ENCODE data around the gene RAB30.
A peak's percentile ranks its signal among the peaks of the same experiment; 100 is the strongest.
"Not testable (repeated sequence)": the region's sequence is repeated elsewhere in the genome, so short reads cannot be mapped to it uniquely, and the experiment has no call there.

RAB30 gene

GRCh38 chr11:82960779-82961143 is 110.9 kb downstream of the RAB30 start:
- H3K27me3 Mint-ChIP-seq = no peaks in the 10 kb centered on the region
- peak overlapping the region; percentile 76 for H3K4me3 Mint-ChIP-seq
- no peak for ATAC-seq (replicated peaks; ENCODE audit: extremely low read depth, poor library complexity, severe bottlenecking)
- peaks cover 13% of the 10 kb centered on the region for H3K36me3 Mint-ChIP-seq (ENCODE audit: insufficient read depth)
- H3K4me1 Mint-ChIP-seq = peaks cover 68% of the 10 kb centered on the region
- peaks cover 6% of the 10 kb centered on the region for H3K9me3 Mint-ChIP-seq
- peak overlapping the region; percentile 94 for H3K27ac Mint-ChIP-seq (ENCODE audit: low read depth)
- no peak for DNase-seq (ENCODE audit: low spot score in 2 of 2)

- ATAC-seq (replicated peaks; ENCODE audit: extremely low read depth, poor library complexity, severe bottlenecking) (peak; percentile 92), DNase-seq (ENCODE audit: low spot score in 2 of 2) (peak in 1 of 2 donors; percentile 57)
- H3K27ac Mint-ChIP-seq (ENCODE audit: low read depth) = peak overlapping the region; percentile 94
- peaks cover 68% of the 10 kb centered on the region for H3K4me1 Mint-ChIP-seq
- H3K4me3 Mint-ChIP-seq = peak overlapping the region; percentile 76
- H3K9me3 Mint-ChIP-seq = peaks cover 10% of the 10 kb centered on the region
- no peaks in the 10 kb centered on the region for H3K27me3 Mint-ChIP-seq
- peaks cover 17% of the 10 kb centered on the region for H3K36me3 Mint-ChIP-seq (ENCODE audit: insufficient read depth)
Measured at GRCh38 chr11:82959987-82960778, 111.5 kb downstream of the RAB30 start.

- not testable (repeated sequence) for H3K27me3 Mint-ChIP-seq
- Mint-ChIP-seq H3K4me3 (peak overlapping the region; percentile 62), H3K4me1 (peaks cover 56% of the 10 kb centered on the region), H3K27ac (ENCODE audit: low read depth) (peak overlapping the region; percentile 94), H3K9me3 (peaks cover 37% of the 10 kb centered on the region), H3K36me3 (ENCODE audit: insufficient read depth) (peaks cover 17% of the 10 kb centered on the region)
- DNase-seq (ENCODE audit: low spot score in 2 of 2) = peak; percentile 53 to 77
- ATAC-seq (replicated peaks; ENCODE audit: extremely low read depth, poor library complexity, severe bottlenecking) = peak; percentile 42
Measured at GRCh38 chr11:82955736-82956453, 115.8 kb downstream of the RAB30 start.

- H3K4me3 Mint-ChIP-seq; H3K27ac Mint-ChIP-seq (ENCODE audit: low read depth); H3K36me3 Mint-ChIP-seq (ENCODE audit: insufficient read depth); ATAC-seq (replicated peaks; ENCODE audit: extremely low read depth, poor library complexity, severe bottlenecking); H3K27me3 Mint-ChIP-seq; DNase-seq (ENCODE audit: low spot score in 2 of 2): not testable (repeated sequence)
- Mint-ChIP-seq H3K4me1 (peaks cover 22% of the 10 kb centered on the region), H3K9me3 (peaks cover 30% of the 10 kb centered on the region)
Measured at GRCh38 chr11:82950502-82950901, 121.2 kb downstream of the RAB30 start.

GRCh38 chr11:82949352-82949751 is 122.3 kb downstream of the RAB30 start:
- DNase-seq (ENCODE audit: low spot score in 2 of 2) = no peak
- ATAC-seq (replicated peaks; ENCODE audit: extremely low read depth, poor library complexity, severe bottlenecking) = no peak
- Mint-ChIP-seq H3K9me3 (peaks cover 21% of the 10 kb centered on the region), H3K4me3 (no peak overlapping the region), H3K4me1 (peaks cover 13% of the 10 kb centered on the region), H3K27ac (ENCODE audit: low read depth) (no peak overlapping the region), H3K36me3 (ENCODE audit: insufficient read depth) (peaks cover 2% of the 10 kb centered on the region), H3K27me3 (no peaks in the 10 kb centered on the region)

- DNase-seq (ENCODE audit: low spot score in 2 of 2) = no peak
- Mint-ChIP-seq H3K27me3 (no peaks in the 10 kb centered on the region), H3K36me3 (ENCODE audit: insufficient read depth) (no peaks in the 10 kb centered on the region), H3K4me3 (no peak overlapping the region), H3K4me1 (peaks cover 5% of the 10 kb centered on the region), H3K27ac (ENCODE audit: low read depth) (no peak overlapping the region), H3K9me3 (no peaks in the 10 kb centered on the region)
- no peak for ATAC-seq (replicated peaks; ENCODE audit: extremely low read depth, poor library complexity, severe bottlenecking)
Measured at GRCh38 chr11:82945682-82946081, 126.0 kb downstream of the RAB30 start.

- not testable (repeated sequence) for H3K9me3 Mint-ChIP-seq; H3K36me3 Mint-ChIP-seq (ENCODE audit: insufficient read depth); H3K27me3 Mint-ChIP-seq; H3K27ac Mint-ChIP-seq (ENCODE audit: low read depth); H3K4me3 Mint-ChIP-seq; H3K4me1 Mint-ChIP-seq; DNase-seq (ENCODE audit: low spot score in 2 of 2); ATAC-seq (replicated peaks; ENCODE audit: extremely low read depth, poor library complexity, severe bottlenecking)
Measured at GRCh38 chr11:82945041-82945440, 126.7 kb downstream of the RAB30 start.

GRCh38 chr11:82944198-82944597 is 127.5 kb downstream of the RAB30 start:
- Mint-ChIP-seq H3K9me3 (no peaks in the 10 kb centered on the region), H3K36me3 (ENCODE audit: insufficient read depth) (no peaks in the 10 kb centered on the region), H3K4me3 (no peak overlapping the region), H3K4me1 (peaks cover 5% of the 10 kb centered on the region), H3K27ac (ENCODE audit: low read depth) (no peak overlapping the region), H3K27me3 (no peaks in the 10 kb centered on the region)
- ATAC-seq (replicated peaks; ENCODE audit: extremely low read depth, poor library complexity, severe bottlenecking) = no peak
- no peak for DNase-seq (ENCODE audit: low spot score in 2 of 2)

GRCh38 chr11:82943430-82943829 is 128.3 kb downstream of the RAB30 start:
- not testable (repeated sequence) for H3K4me1 Mint-ChIP-seq; H3K27ac Mint-ChIP-seq (ENCODE audit: low read depth); H3K36me3 Mint-ChIP-seq (ENCODE audit: insufficient read depth); ATAC-seq (replicated peaks; ENCODE audit: extremely low read depth, poor library complexity, severe bottlenecking); DNase-seq (ENCODE audit: low spot score in 2 of 2); H3K4me3 Mint-ChIP-seq; H3K27me3 Mint-ChIP-seq; H3K9me3 Mint-ChIP-seq

- Mint-ChIP-seq H3K4me1 (peaks cover 5% of the 10 kb centered on the region), H3K36me3 (ENCODE audit: insufficient read depth) (no peaks in the 10 kb centered on the region), H3K4me3 (no peak overlapping the region), H3K9me3 (no peaks in the 10 kb centered on the region), H3K27me3 (no peaks in the 10 kb centered on the region), H3K27ac (ENCODE audit: low read depth) (peak overlapping the region; percentile 38)
- no peak for ATAC-seq (replicated peaks; ENCODE audit: extremely low read depth, poor library complexity, severe bottlenecking)
- DNase-seq (ENCODE audit: low spot score in 2 of 2) = no peak
Measured at GRCh38 chr11:82942376-82942775, 129.3 kb downstream of the RAB30 start.

GRCh38 chr11:82939456-82939855 is 132.2 kb downstream of the RAB30 start:
- H3K9me3 Mint-ChIP-seq = no peaks in the 10 kb centered on the region
- H3K27ac Mint-ChIP-seq (ENCODE audit: low read depth) = no peak overlapping the region
- DNase-seq (ENCODE audit: low spot score in 2 of 2) (no peak), ATAC-seq (replicated peaks; ENCODE audit: extremely low read depth, poor library complexity, severe bottlenecking) (no peak)
- no peaks in the 10 kb centered on the region for H3K4me1 Mint-ChIP-seq
- no peak overlapping the region for H3K4me3 Mint-ChIP-seq
- no peaks in the 10 kb centered on the region for H3K36me3 Mint-ChIP-seq (ENCODE audit: insufficient read depth)
- H3K27me3 Mint-ChIP-seq = no peaks in the 10 kb centered on the region

GRCh38 chr11:82937554-82937953 is 134.1 kb downstream of the RAB30 start:
- Mint-ChIP-seq H3K27ac (ENCODE audit: low read depth) (no peak overlapping the region), H3K4me1 (peaks cover under 1% of the 10 kb centered on the region), H3K36me3 (ENCODE audit: insufficient read depth) (no peaks in the 10 kb centered on the region), H3K9me3 (no peaks in the 10 kb centered on the region), H3K27me3 (no peaks in the 10 kb centered on the region), H3K4me3 (no peak overlapping the region)
- DNase-seq (ENCODE audit: low spot score in 2 of 2) = no peak
- ATAC-seq (replicated peaks; ENCODE audit: extremely low read depth, poor library complexity, severe bottlenecking) = no peak

- no peak overlapping the region for H3K27ac Mint-ChIP-seq (ENCODE audit: low read depth)
- no peak for ATAC-seq (replicated peaks; ENCODE audit: extremely low read depth, poor library complexity, severe bottlenecking)
- H3K9me3 Mint-ChIP-seq = no peaks in the 10 kb centered on the region
- H3K36me3 Mint-ChIP-seq (ENCODE audit: insufficient read depth) = no peaks in the 10 kb centered on the region
- no peak for DNase-seq (ENCODE audit: low spot score in 2 of 2)
- H3K4me1 Mint-ChIP-seq = peaks cover 3% of the 10 kb centered on the region
- H3K27me3 Mint-ChIP-seq = no peaks in the 10 kb centered on the region
- no peak overlapping the region for H3K4me3 Mint-ChIP-seq
Measured at GRCh38 chr11:82936261-82936660, 135.4 kb downstream of the RAB30 start.

All from central memory CD8-positive, alpha-beta T cell (primary cell).